ENCODE data around the gene CLIC1.
A peak's percentile ranks its signal among the peaks of the same experiment; 100 is the strongest.

The CLIC1 gene

GRCh38 chr6:31728767-31729514, 7.4 kb downstream of the CLIC1 start, which contains the start of gene DDAH2:
DDAH2 (minus strand) TSS chr6:31729299; CDS start chr6:31729161, 138 bp downstream.
- DNase-seq: no peak
- peak within 1 kb of the TSS; percentile 84 for H3K4me3 ChIP-seq (ENCODE audit: low read depth, low read length)
- H3K36me3 ChIP-seq (replicated peaks): peaks cover 51% of the 10 kb centered on the region
- TF ChIP-seq, protein P1, sequence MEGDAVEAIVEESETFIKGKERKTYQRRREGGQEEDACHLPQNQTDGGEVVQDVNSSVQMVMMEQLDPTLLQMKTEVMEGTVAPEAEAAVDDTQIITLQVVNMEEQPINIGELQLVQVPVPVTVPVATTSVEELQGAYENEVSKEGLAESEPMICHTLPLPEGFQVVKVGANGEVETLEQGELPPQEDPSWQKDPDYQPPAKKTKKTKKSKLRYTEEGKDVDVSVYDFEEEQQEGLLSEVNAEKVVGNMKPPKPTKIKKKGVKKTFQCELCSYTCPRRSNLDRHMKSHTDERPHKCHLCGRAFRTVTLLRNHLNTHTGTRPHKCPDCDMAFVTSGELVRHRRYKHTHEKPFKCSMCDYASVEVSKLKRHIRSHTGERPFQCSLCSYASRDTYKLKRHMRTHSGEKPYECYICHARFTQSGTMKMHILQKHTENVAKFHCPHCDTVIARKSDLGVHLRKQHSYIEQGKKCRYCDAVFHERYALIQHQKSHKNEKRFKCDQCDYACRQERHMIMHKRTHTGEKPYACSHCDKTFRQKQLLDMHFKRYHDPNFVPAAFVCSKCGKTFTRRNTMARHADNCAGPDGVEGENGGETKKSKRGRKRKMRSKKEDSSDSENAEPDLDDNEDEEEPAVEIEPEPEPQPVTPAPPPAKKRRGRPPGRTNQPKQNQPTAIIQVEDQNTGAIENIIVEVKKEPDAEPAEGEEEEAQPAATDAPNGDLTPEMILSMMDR (IDR thresholded peaks at IDR 0.05; ENCODE audit: low read depth, low read length, missing control alignments): peak; percentile 78
- in situ Hi-C loops (cut with HindIII; ENCODE audit: low pct_ligation_motif_present, low sequenced_read_pairs): no loop called here
- H3K27ac ChIP-seq: peak within 1 kb of the TSS; percentile 59
- no peaks in the 10 kb centered on the region for H3K27me3 ChIP-seq (replicated peaks)

DNA sequence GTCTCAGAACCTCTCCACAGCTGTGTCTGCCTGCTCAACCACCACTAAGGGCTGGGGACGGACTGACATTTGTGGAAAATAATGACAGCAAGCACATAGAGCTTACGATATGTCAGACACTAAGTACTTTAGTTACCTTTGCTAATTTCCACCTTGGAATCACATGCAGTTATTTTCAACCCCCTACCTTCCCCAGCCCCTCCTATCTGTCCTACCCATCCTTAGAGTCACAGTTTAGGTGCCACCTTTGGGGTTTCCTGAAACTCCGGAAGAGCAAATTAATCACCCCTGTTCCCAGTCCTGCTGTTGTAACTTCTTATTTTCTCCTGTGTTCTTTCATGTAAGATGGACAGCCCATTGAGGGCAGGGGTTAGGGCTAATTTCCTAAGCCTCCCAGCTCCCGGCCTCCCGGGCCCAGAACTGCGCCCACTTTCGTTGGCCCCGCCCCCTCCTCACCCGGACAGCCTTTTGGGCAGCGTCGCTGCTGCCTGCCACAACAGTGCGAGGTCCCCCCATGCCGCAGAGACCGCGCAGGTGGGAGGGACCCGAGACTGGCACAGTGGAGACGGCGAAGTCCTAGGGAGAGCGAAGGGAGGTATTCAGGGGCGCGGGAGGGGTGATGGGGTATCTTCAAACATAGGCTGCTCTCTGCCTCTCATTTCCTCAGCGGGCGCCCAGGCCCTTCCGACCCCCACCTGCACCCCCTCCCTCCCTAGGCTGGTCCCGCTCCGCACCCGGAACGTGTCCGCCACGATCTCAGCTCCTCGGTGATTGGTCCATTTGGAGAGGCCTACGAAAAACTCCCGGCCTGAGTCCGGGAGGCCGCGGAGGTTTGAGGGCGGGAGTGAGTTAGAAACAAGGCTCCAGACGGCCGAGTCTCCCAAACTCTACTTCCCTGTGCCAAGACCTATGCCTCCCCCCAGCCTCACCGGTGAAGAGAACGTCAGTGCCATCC, 8.3 kb downstream of the CLIC1 start:
- Histone ChIP-seq H3K36me3 (replicated peaks) (peaks cover 41% of the 10 kb centered on the region), H3K4me3 (ENCODE audit: low read depth, low read length) (no peak overlapping the region), H3K27ac (no peak overlapping the region), H3K27me3 (replicated peaks) (no peaks in the 10 kb centered on the region)
- no peak for DNase-seq
- in situ Hi-C loops (cut with HindIII; ENCODE audit: low pct_ligation_motif_present, low sequenced_read_pairs): no loop called here
- TF ChIP-seq, protein P1 (IDR thresholded peaks at IDR 0.05; ENCODE audit: low read depth, low read length, missing control alignments): no peak

- no peak for DNase-seq
Measured at GRCh38 chr6:31727034-31727716, 9.2 kb downstream of the CLIC1 start.

GRCh38 chr6:31725502-31726350, 10.6 kb downstream of the CLIC1 start:
- H3K36me3 ChIP-seq (replicated peaks): peaks cover 20% of the 10 kb centered on the region
- TF ChIP-seq, protein P1 (IDR thresholded peaks at IDR 0.05; ENCODE audit: low read depth, low read length, missing control alignments): no peak
- no peaks in the 10 kb centered on the region for H3K27me3 ChIP-seq (replicated peaks)
- no peak for DNase-seq
- no peak overlapping the region for H3K4me3 ChIP-seq (ENCODE audit: low read depth, low read length)
- no peak overlapping the region for H3K27ac ChIP-seq
- in situ Hi-C loops (cut with HindIII; ENCODE audit: low pct_ligation_motif_present, low sequenced_read_pairs): no loop called here

More at GRCh38 chr6:31727034-31727716, 9.2 kb downstream of the CLIC1 start:
- H3K36me3 ChIP-seq (replicated peaks): peaks cover 33% of the 10 kb centered on the region
- in situ Hi-C loops (cut with HindIII; ENCODE audit: low pct_ligation_motif_present, low sequenced_read_pairs): no loop called here
- H3K27me3 ChIP-seq (replicated peaks): no peaks in the 10 kb centered on the region
- TF ChIP-seq, protein P1 (IDR thresholded peaks at IDR 0.05; ENCODE audit: low read depth, low read length, missing control alignments): no peak
- H3K4me3 ChIP-seq (ENCODE audit: low read depth, low read length): no peak overlapping the region
- H3K27ac ChIP-seq: no peak overlapping the region

Measured in brain microvascular endothelial cell (primary cell).